NCI-H2029 treated with DMSO at 0.1 percent for 48 hours (cell line): ENCODE results near the gene TBCCD1.
"Not testable (repeated sequence)": the region's sequence is repeated elsewhere in the genome, so short reads cannot be mapped to it uniquely, and the experiment has no call there.

Experiments used
- DNase-seq: peaks from one replicate; lab custom pipeline; 2025; lab: John Stamatoyannopoulos, UW

TBCCD1 gene

DNA sequence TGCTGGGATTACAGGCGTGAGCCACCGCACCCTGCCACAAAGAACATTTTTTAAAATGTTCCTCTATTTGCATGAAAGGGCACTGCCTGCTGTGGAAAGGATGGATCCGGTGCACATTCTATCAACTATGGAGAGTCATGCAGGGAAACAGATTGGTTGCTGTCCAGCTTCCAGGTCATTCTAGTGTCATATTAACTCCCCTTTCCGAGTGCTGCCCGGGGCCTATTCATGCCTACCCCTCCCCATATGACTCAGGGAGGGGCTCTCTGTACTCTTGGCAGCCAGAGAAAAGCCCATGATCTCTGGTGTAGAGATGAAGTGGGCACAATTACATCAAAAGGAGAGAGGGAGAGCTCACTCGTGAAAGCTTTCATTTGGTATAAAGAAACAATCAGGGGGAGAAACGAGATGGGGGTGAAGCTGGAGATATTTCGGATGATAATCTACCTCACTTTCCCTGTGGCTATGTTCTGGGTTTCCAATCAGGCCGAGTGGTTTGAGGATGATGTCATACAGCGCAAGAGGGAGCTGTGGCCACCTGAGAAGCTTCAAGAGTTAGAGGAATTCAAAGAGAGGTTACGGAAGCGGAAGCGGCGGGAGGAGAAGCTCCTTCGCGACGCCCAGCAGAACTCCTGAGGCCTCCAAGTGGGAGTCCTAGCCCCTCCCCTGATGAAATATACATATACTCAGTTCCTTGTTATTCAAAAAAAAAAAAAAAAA lies 29.6 kb upstream of the TBCCD1 start:
- no peak for DNase-seq

GRCh38 chr3:186594591-186595113 lies 27.5 kb upstream of the TBCCD1 start:
- no peak for DNase-seq

DNA sequence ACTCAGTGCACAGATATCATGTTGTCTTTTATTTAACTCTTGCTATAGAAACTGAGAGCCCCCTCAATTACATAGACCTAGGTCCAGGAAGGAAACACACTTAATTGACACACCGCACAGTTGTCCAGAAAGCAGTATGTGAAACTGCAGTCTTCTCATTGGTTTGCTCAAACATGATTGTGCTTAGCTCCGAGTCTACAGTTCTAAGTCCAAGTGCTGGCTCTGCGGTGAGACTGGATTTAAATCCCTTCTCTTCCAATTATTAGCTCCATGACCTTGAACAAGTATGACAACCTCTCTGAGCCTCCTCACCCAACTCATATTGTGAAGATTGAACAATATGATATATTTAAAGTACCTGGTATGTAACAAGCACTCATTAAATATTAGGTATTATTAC lies 26.7 kb upstream of the TBCCD1 start:
- no peak for DNase-seq

- no peak for DNase-seq
Observed at GRCh38 chr3:186592682-186593081, 25.5 kb upstream of the TBCCD1 start.

DNA sequence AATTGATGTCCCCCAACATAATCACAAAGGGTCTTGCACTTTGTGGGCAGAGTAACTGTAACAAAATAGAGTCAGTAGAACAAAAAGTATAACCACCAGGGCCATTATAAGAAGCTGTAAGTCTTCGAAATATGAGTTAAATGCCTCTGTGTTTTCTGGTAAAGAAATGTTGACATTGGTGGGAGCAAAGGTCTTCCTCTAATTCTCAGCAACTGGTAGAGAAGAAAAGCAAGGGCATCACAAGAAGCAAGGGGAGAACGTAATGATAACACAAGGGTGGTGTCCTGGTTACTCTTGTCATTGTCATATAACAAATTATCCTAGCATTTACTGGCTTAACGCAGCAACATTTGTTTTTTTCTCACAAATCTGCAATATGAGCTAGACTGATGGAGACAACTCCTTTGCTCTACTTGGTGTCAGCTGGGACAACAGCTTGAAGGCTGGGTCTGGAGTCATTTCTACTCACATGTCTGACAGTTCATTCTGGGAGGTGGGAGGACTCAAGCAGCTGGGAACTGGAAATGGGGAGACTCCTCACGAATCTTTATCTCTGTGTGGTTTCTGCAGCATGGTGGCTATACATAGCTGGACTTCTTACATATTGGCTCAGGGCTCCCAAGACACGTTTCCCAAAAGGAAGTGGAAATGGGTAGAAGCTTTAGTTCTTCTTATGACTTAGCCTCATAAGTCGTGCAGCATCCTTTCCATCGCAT lies 23.6 kb upstream of the TBCCD1 start:
- no peak for DNase-seq

DNA sequence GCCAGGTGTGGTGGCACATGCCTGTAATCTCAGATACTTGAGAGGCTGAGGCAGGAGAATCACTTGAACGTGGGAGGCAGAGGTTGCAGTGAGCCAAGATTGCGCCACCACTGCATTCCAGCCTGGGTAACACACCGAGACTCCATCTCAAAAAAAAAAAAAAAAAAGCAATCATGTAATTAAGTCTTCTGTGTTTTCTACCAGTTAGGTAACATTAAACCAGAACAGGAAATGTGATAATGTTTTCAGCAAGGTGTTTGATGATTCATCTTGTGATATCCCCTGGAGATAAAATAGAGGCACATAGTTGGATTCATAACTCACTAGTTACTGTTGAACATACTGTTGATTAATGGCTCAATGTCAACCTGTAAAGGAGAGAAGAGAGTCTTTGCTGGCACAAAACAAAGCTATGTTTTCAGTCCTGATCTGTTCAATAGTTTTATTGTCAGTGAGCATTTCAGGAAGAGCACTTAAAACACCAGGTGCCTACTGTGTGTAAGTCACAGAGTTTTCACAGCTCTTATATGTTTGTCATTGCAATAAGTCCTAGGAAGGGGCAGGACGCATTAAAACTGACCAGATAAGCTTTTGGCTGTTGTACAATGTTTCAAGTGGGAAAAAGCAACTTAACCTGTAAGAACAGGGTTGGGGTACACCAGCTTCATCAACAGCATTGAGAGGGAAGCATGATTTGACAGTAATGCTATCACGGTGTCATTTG lies 22.9 kb upstream of the TBCCD1 start:
- no peak for DNase-seq

DNA sequence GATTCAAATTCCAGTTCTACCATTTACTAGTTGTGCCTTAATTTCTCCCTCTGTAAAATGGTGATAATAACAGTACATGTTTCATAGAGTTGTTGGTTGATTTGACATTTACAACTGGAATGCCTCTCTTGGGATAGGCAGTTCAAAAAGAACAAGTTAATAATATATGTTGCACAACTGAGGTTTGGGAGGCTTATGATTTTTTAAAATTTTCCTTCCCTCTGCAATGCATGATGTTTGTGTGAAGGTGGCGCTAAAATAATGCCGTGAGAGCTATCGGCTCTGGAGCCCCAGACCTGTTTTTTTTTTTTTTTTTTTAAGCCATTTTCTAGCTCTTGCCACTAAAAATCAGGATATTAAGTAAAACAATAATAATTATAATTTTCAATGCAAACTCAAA lies 22.0 kb upstream of the TBCCD1 start:
- no peak for DNase-seq

DNA sequence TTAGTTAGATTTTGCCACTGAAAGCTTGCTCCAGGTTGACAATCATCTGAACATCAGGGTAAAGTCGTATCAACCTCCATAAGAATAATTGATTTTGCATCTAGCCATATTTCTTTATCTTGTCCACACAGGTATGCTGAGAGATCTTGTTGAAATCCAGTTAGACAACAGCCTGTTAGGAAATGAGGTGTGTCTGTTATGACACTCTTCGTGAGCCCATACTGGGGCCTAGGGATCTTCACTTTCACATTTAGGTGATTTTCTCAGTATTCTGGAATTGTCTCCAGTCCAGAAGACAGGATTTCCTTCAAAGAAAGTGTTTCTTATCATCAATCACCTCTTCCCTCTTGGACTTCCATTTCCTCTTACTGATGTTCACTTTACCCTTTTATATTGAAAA lies 21.5 kb upstream of the TBCCD1 start:
- no peak for DNase-seq

- DNase-seq = no peak
Observed at GRCh38 chr3:186587183-186587582, 20.0 kb upstream of the TBCCD1 start.

GRCh38 chr3:186586245-186586644 lies 19.1 kb upstream of the TBCCD1 start:
- DNase-seq = not testable (repeated sequence)

DNA sequence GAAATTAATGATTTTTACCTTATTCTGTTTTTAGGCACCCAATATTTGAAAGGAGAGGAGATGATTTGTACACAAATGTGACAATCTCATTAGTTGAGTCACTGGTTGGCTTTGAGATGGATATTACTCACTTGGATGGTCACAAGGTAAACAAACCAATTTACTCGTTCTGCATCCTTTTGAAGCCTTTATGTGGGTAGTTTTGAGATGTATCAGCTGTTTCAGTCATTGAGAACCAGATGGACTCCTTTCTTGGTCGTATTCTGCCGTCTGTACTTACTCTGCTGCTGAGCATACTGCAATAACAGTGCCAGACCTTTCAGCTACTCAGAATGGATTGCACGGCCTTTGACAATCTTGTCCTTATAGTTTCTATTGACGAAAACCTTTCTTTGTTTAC lies 16.7 kb upstream of the TBCCD1 start:
- no peak for DNase-seq

- no peak for DNase-seq
Observed at GRCh38 chr3:186582541-186582940, 15.4 kb upstream of the TBCCD1 start.

GRCh38 chr3:186580785-186581184 lies 13.6 kb upstream of the TBCCD1 start:
- no peak for DNase-seq

DNA sequence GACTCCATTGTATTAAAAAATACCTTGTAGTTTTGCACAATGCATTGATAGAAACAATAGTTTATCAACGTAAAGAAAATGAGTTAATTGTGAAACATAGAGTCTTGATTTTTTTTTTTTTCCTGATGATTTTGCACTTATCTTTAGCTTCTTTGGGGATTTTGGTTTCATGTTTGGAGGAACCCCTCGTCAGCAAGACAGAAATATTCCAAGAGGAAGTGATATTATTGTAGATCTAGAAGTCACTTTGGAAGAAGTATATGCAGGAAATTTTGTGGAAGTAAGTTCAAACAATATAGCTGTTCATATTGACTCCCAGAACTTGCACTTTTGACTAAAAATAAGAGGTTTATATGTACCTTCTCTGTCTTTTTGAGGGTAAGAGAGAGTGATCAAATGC lies 10.4 kb upstream of the TBCCD1 start:
- no peak for DNase-seq

DNA sequence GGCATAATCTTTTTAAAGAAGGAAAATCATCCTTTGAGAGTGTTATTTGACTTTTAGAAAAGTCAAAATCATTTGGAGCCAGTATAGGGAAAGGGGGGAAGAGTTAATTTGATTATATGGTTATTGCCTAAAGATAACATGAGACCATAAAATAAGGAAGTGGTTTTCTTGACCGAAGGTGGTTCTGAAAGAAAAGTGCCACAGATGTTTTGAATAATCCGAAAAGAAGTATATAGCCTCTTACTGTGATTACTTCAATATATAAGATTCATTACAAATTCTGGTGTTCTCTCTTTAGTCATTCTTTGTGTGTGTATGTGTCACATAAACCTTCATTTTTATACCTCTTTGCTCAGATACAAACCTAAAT lies 4.5 kb upstream of the TBCCD1 start:
- DNase-seq = no peak

DNA sequence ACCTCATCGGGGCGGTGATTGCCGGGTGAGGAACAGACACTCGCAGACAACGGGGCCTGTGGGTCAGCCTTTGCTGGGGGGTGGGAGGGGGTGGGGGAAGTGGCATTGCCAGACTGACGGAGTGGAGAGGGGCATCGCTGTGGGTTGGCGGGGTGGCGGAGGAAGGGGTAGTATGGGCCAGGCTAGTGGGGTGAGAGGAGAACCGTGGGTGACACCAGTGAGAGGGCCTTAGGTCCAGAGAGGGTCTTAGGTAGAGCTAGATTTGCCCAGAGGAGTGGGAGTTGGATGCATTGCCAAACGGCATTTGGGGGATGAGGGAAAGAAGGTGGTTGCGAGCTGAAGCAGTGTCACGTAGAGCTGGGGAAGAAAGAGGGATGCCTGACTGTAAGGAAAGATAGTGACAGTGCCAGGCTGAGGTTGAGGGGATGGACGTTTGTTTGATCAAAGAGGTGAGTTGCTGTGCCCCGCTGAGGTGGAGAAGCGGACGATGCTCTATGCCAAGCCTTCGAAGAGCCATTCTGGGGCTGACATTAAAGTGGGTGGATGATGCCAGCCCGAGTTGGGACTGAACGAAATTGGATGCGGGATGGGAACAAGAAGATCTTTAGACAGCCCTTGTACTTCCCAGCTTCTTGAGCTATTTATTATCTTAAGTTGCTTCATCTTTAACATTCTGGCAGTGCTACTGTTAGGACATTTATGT lies 4.0 kb upstream of the TBCCD1 start:
- DNase-seq = no peak

DNA sequence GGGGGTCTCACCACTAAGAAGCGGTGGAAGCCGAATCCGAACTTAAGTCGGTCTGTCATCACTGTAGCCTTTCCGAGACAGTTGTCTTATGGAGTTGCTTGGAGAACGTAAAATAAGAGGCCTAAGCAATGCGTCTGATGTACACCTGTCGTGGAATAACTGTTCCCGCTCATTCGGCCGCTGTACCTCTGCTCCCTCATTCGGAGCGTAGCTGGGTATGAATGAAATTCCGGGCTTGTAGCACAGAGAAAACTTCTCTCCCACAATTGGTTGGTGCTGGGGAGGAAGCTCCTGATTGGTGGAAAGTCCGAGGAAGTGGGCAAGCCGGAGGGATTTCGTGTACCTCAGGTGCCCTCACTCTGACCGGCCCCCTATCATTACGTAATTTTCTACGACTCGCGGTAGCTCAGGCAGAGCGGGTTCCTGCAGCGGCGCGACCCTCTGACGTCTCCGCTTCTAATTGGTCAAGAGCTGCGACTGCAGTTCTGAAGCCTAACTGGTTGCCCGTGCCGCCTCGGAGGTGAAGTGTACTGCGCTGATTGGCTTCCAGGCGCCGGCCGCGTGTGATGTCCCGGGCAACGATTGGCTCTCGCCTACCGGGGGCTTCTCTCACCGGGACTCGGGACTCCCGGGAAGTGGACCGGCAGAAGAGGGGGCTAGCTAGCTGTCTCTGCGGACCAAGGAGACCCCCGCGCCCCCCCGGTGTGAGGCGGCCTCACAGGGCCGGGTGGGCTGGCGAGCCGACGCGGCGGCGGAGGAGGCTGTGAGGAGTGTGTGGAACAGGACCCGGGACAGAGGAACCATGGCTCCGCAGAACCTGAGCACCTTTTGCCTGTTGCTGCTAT lies 3.2 kb upstream of the TBCCD1 start, which contains the start of gene DNAJB11:
DNAJB11 (plus strand) TSS at position 625 of the 845 bp plus-strand sequence; CDS start at position 803, 178 bp downstream.
- DNase-seq = peak; percentile 95

DNA sequence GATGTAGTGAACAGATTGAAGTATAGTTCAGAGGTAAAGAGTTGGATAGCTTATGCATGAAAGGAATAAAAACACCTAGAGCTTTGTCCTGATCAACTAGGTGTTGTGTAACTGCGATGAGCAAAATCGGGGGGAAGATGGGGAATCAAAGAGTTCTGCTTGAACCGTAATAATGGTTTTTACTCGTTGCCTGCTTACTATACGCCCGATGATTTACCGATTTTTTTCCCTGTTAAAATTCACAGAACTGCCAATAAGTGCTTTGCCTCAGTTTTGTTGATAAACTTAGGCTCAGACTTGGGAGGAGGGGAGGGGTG lies 2.6 kb upstream of the TBCCD1 start:
- DNase-seq = no peak

- not testable (repeated sequence) for DNase-seq
Observed at GRCh38 chr3:186569361-186569760, 2.2 kb upstream of the TBCCD1 start.

- DNase-seq = no peak
Observed at GRCh38 chr3:186566772-186567071, 417 bp downstream of the TBCCD1 start.

DNA sequence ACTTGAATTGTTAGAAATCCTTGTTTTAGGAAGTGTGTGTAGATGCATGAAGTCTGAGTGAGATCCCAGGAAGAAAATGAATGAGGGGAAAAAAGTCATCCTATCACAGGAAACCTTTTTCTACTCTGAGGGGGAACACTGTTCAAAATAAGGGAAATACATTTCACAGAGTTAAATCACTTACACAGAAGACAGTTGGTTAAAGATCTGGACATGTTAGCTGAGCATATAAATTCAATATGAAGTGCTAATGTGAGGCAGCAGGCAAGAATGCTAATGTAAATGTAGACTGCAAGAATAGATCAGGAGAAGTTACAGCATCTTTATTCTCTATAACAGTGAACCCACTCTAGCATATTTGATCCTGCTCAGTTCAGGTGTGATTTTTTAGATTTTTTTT lies 2.6 kb downstream of the TBCCD1 start:
- no peak for DNase-seq
